IMR-90 (cell line): Measurements from ENCODE around the gene HIVEP3. TPM values are rescaled to one million over a fixed set of nuclear protein-coding genes. Genes with fewer than 3 reads are reported as not detected.

Experiments used
- ATAC-seq: fragments of 200-7000 bp; cut with Tn5 transposase; 2 replicates; pipeline ENCODE4 v1.9.1; 2020; ENCODE audit warnings: low read depth, mild to moderate bottlenecking, moderate library complexity
- BruUV-seq: library from RNA; stranded (reverse); fragments of 400-500 nt; replicated peaks from 2 replicates; lab custom pipeline; 2021; lab: Mats Ljungman, UMichigan
- CTCF ChIA-PET: fragments of 300-600 bp; formaldehyde crosslinking; extraction: SDS; loops from one replicate; lab custom pipeline; 2021; ENCODE audit warnings: antibody characterized with exemption; lab: Yijun Ruan, JAX
- POLR2A ChIA-PET: fragments of 300-600 bp; sonication (Branson Sonifier 250); formaldehyde crosslinking; loops from one replicate; lab custom pipeline; 2022; ENCODE audit warnings: antibody characterized with exemption; ENCODE audit not compliant: unreplicated experiment; lab: Charles Lee
- DNase-seq: peaks from one replicate; pipeline ENCODE4 v3.0.0; 2013
- H2AFZ ChIP-seq: replicated peaks from 2 replicates; pipeline ENCODE3; 2013; ENCODE audit warnings: low read length, mild to moderate bottlenecking; ENCODE audit not compliant: poor library complexity
- H2AK5ac ChIP-seq: 2 replicates; pipeline ENCODE4 v1.6.1; 2013; ENCODE audit warnings: low read depth, low read length, inconsistent platforms
- H2AK9ac ChIP-seq: replicated peaks from 2 replicates; pipeline ENCODE3; 2013; ENCODE audit warnings: mild to moderate bottlenecking, low read depth, low read length, moderate library complexity; ENCODE audit not compliant: poor library complexity
- H2BK120ac ChIP-seq: 2 replicates; pipeline ENCODE4 v1.6.1; 2013; ENCODE audit warnings: low read depth, low read length, inconsistent platforms
- H2BK15ac ChIP-seq: 3 replicates; pipeline ENCODE4 v1.6.1; 2013; ENCODE audit warnings: low read depth, low read length, inconsistent platforms
- H2BK20ac ChIP-seq: 2 replicates; pipeline ENCODE4 v1.6.1; 2013; ENCODE audit warnings: low read depth, mild to moderate bottlenecking, inconsistent platforms, low read length, moderate library complexity
- H2BK5ac ChIP-seq: 2 replicates; pipeline ENCODE4 v1.6.1; 2013; ENCODE audit warnings: mild to moderate bottlenecking, low read depth, low read length, inconsistent platforms; ENCODE audit not compliant: poor library complexity, severe bottlenecking
- H3K14ac ChIP-seq: replicated peaks from 2 replicates; pipeline ENCODE4 v1.6.1; 2013; ENCODE audit warnings: low read depth, low read length, inconsistent platforms
- H3K18ac ChIP-seq: 2 replicates; pipeline ENCODE4 v1.6.1; 2013; ENCODE audit warnings: low read depth, low read length, control low read depth
- H3K23ac ChIP-seq: 2 replicates; pipeline ENCODE4 v1.6.1; 2013; ENCODE audit warnings: low read depth, low read length, inconsistent platforms
- H3K27ac ChIP-seq: 2 replicates; pipeline ENCODE4 v1.5.1; 2013; ENCODE audit warnings: mild to moderate bottlenecking, control low read depth, low read length; ENCODE audit not compliant: insufficient read depth
- H3K27me3 ChIP-seq: 2 replicates; pipeline ENCODE4 v1.6.1; 2013; ENCODE audit warnings: low read length; ENCODE audit not compliant: control insufficient read depth, insufficient read depth
- H3K36me3 ChIP-seq: 2 replicates; pipeline ENCODE4 v1.6.1; 2013; ENCODE audit warnings: low read length, mixed read lengths; ENCODE audit not compliant: control insufficient read depth, insufficient read depth
- H3K4ac ChIP-seq: 2 replicates; pipeline ENCODE4 v1.6.1; 2013; ENCODE audit warnings: low read depth, low read length, inconsistent platforms
- H3K4me1 ChIP-seq: 2 replicates; pipeline ENCODE4 v1.6.1; 2013; ENCODE audit warnings: low read length, mixed read lengths; ENCODE audit not compliant: control insufficient read depth, insufficient read depth
- H3K4me2 ChIP-seq: 2 replicates; pipeline ENCODE4 v1.6.1; 2013; ENCODE audit warnings: low read depth, mild to moderate bottlenecking, control low read depth, low read length, moderate library complexity
- H3K4me3 ChIP-seq: 2 replicates; pipeline ENCODE4 v1.5.1; 2013; ENCODE audit warnings: low read depth, mild to moderate bottlenecking, control low read depth, low read length, moderate library complexity; ENCODE audit not compliant: insufficient read depth
- H3K56ac ChIP-seq: 2 replicates; pipeline ENCODE4 v1.6.1; 2013; ENCODE audit warnings: low read length, inconsistent platforms; ENCODE audit not compliant: insufficient read depth; ENCODE audit errors: extremely low read depth
- H3K79me1 ChIP-seq, 2 experiments: 2 replicates each; pipeline ENCODE4 v1.6.1; 2013; ENCODE audit warnings: low read length in 2 of 2, inconsistent platforms in 1 of 2, low read depth in 1 of 2
- H3K9ac ChIP-seq: 2 replicates; pipeline ENCODE4 v1.6.1; 2013; ENCODE audit warnings: low read depth, low read length, control low read depth
- H3K9me1 ChIP-seq: 2 replicates; pipeline ENCODE4 v1.6.1; 2013; ENCODE audit warnings: low read length, inconsistent platforms; ENCODE audit not compliant: insufficient read depth
- H3K9me3 ChIP-seq: 2 replicates; pipeline ENCODE4 v1.6.1; 2013; ENCODE audit warnings: low read length; ENCODE audit not compliant: control insufficient read depth, insufficient read depth
- H4K20me1 ChIP-seq: 2 replicates; pipeline ENCODE4 v1.6.1; 2013; ENCODE audit warnings: low read length, inconsistent platforms; ENCODE audit not compliant: insufficient read depth
- H4K5ac ChIP-seq: 2 replicates; pipeline ENCODE4 v1.6.1; 2013; ENCODE audit warnings: mild to moderate bottlenecking, low read depth, low read length, control low read depth
- H4K8ac ChIP-seq, 2 experiments: 2 replicates each; pipeline ENCODE4 v1.6.1; 2013; ENCODE audit warnings: low read depth in 2 of 2, low read length in 2 of 2, control low read depth in 1 of 2, inconsistent platforms in 1 of 2
- H4K91ac ChIP-seq: 2 replicates; pipeline ENCODE4 v1.6.1; 2013; ENCODE audit warnings: low read depth, low read length, inconsistent platforms; ENCODE audit not compliant: insufficient read depth
- BHLHE40 ChIP-seq: fragments of 150-350 bp; IDR thresholded peaks from 2 replicates; pipeline ENCODE4 v1.6.1; 2016; ENCODE audit warnings: mild to moderate bottlenecking, low read depth, low read length
- CEBPB ChIP-seq: IDR thresholded peaks from 2 replicates; pipeline ENCODE4 v1.6.1; 2012; ENCODE audit warnings: low read depth, low read length, improper control_type of control experiment
- CHD1 ChIP-seq: IDR thresholded peaks from 2 replicates; pipeline ENCODE4 v1.6.1; 2012; ENCODE audit warnings: low read depth, low read length, improper control_type of control experiment
- FOS ChIP-seq: fragments of 150-350 bp; IDR thresholded peaks from 2 replicates; pipeline ENCODE4 v1.6.1; 2016; ENCODE audit warnings: low read depth, low read length
- MAZ ChIP-seq: IDR thresholded peaks from 2 replicates; pipeline ENCODE4 v1.6.1; 2012; ENCODE audit warnings: low read depth, mild to moderate bottlenecking, low read length, improper control_type of control experiment, moderate library complexity, borderline replicate concordance
- MXI1 ChIP-seq: IDR thresholded peaks from 2 replicates; pipeline ENCODE4 v1.6.1; 2012; ENCODE audit warnings: low read depth, mild to moderate bottlenecking, low read length, moderate library complexity, borderline replicate concordance
- NFE2L2 ChIP-seq: fragments of 150-350 bp; IDR thresholded peaks from 2 replicates; pipeline ENCODE4 v1.6.1; 2016; ENCODE audit warnings: low read depth, mild to moderate bottlenecking, low read length
- POLR2A ChIP-seq: IDR thresholded peaks from 2 replicates; pipeline ENCODE4 v1.6.1; 2012; ENCODE audit warnings: mild to moderate bottlenecking, low read depth, low read length
- RAD21 ChIP-seq: IDR thresholded peaks from 2 replicates; pipeline ENCODE4 v1.6.1; 2012; ENCODE audit warnings: low read length, improper control_type of control experiment
- RFX5 ChIP-seq: IDR thresholded peaks from 2 replicates; pipeline ENCODE4 v1.8.0; 2012; ENCODE audit warnings: low read depth, mild to moderate bottlenecking, low read length, moderate library complexity
- SMC3 ChIP-seq: fragments of 150-350 bp; IDR thresholded peaks from 2 replicates; pipeline ENCODE4 v1.6.1; 2016; ENCODE audit warnings: low read depth, mild to moderate bottlenecking, antibody characterized with exemption, low read length, moderate library complexity
- WGBS, 2 experiments: methylation state at CpG; one replicate each; pipeline versions ENCODE4 v1.1.5 to v1.1.7; 2013; ENCODE audit warnings: missing lambda C conversion rate in 2 of 2; ENCODE audit not compliant: insufficient read length in 1 of 2; ENCODE audit errors: extremely low coverage in 2 of 2; 5-methylcytosine and 5-hydroxymethylcytosine counted together
- dilution Hi-C: fragments of 300-500 bp; cut with HindIII; formaldehyde crosslinking; loops from one replicate; pipeline ENCODE4 v1.14.3; 2018; ENCODE audit warnings: low sequenced_read_pairs; ENCODE audit not compliant: unreplicated experiment
- in situ Hi-C: fragments of 300-500 bp; cut with MboI; formaldehyde crosslinking; loops from 3 replicates; pipeline ENCODE4 v1.14.3; 2019; ENCODE audit warnings: low sequenced_read_pairs, inconsistent platforms, mixed read lengths
- intact Hi-C: fragments of 100-400 bp; cut with micrococcal nuclease; formaldehyde crosslinking; loops from 2 replicates; pipeline ENCODE4 v1.10.0; 2022
- polyA plus RNA-seq, 3 experiments: library from polyadenylated mRNA; depleted of rRNA; stranded (reverse); fragments of >200 nt; gene quantifications; 2 replicates each; pipeline ENCODE4 v1.2.3, GENCODE V29; 2012; ENCODE audit warnings: low replicate concordance in 1 of 3
- total RNA-seq: library from RNA; depleted of rRNA; stranded (reverse); fragments of >200 nt; gene quantifications from 2 replicates; pipeline ENCODE4 v1.2.3, GENCODE V29; 2012
- TF ChIP-seq, protein P1 (sequence below): fragments of 150-350 bp; IDR thresholded peaks from 2 replicates; pipeline ENCODE4 v1.6.1; 2016; ENCODE audit warnings: low read depth, mild to moderate bottlenecking, low read length, moderate library complexity, borderline replicate concordance

The HIVEP3 gene
- total and polyA plus RNA-seq, 2 of the 4 experiments (the other 2 are of a cell fraction) = 1.4 to 4.0 TPM

DNA sequence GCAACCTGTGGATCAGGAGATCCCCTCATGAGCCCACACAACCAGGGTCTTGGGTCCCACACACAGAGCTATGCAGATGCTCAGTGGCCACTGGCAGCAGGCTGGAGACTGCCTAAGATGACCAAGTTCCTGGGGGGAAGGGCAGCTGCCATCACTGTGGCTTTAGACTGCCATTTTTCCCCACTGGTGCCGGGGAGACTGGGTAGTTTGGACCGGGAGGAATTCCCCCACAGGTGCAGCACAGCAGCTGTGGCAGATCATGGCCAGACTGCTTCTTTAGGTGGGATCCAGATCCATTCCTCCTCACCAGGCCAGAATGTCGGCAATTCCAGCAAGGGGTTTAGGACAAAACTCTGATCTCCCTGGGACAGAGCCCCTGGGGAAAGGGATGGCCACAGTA, 45.7 kb upstream of the HIVEP3 start:
- Histone ChIP-seq H2BK15ac (no peak overlapping the region), H3K79me1 (no peaks in the 10 kb centered on the region), H4K5ac (no peak overlapping the region), H3K4ac (no peak overlapping the region), H3K27me3 (no peaks in the 10 kb centered on the region), H2BK5ac (no peak overlapping the region), H2AK5ac (no peak overlapping the region), H3K27ac (no peak overlapping the region), H2AFZ (no peak overlapping the region), H4K91ac (no peak overlapping the region), H2AK9ac (no peak overlapping the region), H3K14ac (no peak overlapping the region), H3K4me2 (no peak overlapping the region), H3K9me1 (no peaks in the 10 kb centered on the region; the same call in 1 of the 2 replicates), H3K9me3 (no peaks in the 10 kb centered on the region), H2BK20ac (no peak overlapping the region), H3K23ac (no peak overlapping the region), H4K8ac (no peak overlapping the region), H3K9ac (no peak overlapping the region), H3K18ac (no peak overlapping the region), H3K56ac (no peak overlapping the region), H4K20me1 (no peaks in the 10 kb centered on the region), H3K4me1 (no peaks in the 10 kb centered on the region), H3K4me3 (no peak overlapping the region), H3K36me3 (no peaks in the 10 kb centered on the region), H2BK120ac (no peak overlapping the region)
- 70% methylated on average over 2 of the region's 3 CpGs; no CpG with 5 or more reads in 1 of the 2 experiments for WGBS, 2 experiments
- POLR2A ChIA-PET = no interaction called here
- dilution Hi-C loops = no loop called here
- DNase-seq = no peak
- CTCF ChIA-PET = interaction anchor here (0.5 kb wide), 1 partner anchor 84 kb away, joined by 3 read pairs; no protein-coding TSS in a partner anchor
- in situ Hi-C loops = no loop called here
- ATAC-seq = no peak
- TF ChIP-seq FOS (no peak), CHD1 (no peak), RAD21 (no peak), MAZ (no peak), NFE2L2 (no peak), CEBPB (no peak), MXI1 (no peak), POLR2A (no peak), SMC3 (no peak), BHLHE40 (no peak), RFX5 (no peak)
- TF ChIP-seq, protein P1, sequence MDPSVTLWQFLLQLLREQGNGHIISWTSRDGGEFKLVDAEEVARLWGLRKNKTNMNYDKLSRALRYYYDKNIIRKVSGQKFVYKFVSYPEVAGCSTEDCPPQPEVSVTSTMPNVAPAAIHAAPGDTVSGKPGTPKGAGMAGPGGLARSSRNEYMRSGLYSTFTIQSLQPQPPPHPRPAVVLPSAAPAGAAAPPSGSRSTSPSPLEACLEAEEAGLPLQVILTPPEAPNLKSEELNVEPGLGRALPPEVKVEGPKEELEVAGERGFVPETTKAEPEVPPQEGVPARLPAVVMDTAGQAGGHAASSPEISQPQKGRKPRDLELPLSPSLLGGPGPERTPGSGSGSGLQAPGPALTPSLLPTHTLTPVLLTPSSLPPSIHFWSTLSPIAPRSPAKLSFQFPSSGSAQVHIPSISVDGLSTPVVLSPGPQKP = no peak
- no TSS peak for BruUV-seq
- intact Hi-C loops = no loop called here
